MCF 10A (cell line): ENCODE measurements around the gene TTC21B. TPM values are rescaled to one million over a fixed set of nuclear protein-coding genes. Genes with fewer than 3 reads are reported as not detected.

Experiments used
- BruUV-seq: library from RNA; stranded (reverse); fragments of 400-500 nt; replicated peaks from 2 replicates; lab custom pipeline; 2021; lab: Mats Ljungman, UMichigan
- CTCF ChIA-PET: fragments of 300-600 bp; sonication (Branson Sonifier 250); formaldehyde crosslinking; extraction: SDS; loops from one replicate; lab custom pipeline; 2021; ENCODE audit warnings: antibody characterized with exemption, inconsistent platforms; lab: Yijun Ruan, JAX
- POLR2A ChIA-PET: fragments of 300-600, 350-650 bp; sonication (Branson Sonifier 250); formaldehyde crosslinking; extraction: SDS; loops from one replicate; lab custom pipeline; 2020; ENCODE audit warnings: antibody characterized with exemption, inconsistent platforms; lab: Yijun Ruan, JAX
- DNase-seq: peaks from one replicate; pipeline ENCODE4 v3.0.0-alpha.2; 2018; ENCODE audit not compliant: unreplicated experiment
- H3K27ac Mint-ChIP-seq: one replicate; pipeline ENCODE4 v1.8.0; 2022; ENCODE audit warnings: mild to moderate bottlenecking, low read depth, mixed read lengths; ENCODE audit not compliant: unreplicated experiment
- H3K27me3 Mint-ChIP-seq: one replicate; pipeline ENCODE4 v1.8.0; 2022; ENCODE audit warnings: mixed read lengths; ENCODE audit not compliant: insufficient read depth, unreplicated experiment
- H3K36me3 Mint-ChIP-seq: one replicate; pipeline ENCODE4 v1.8.0; 2022; ENCODE audit warnings: mild to moderate bottlenecking, moderate library complexity, mixed read lengths; ENCODE audit not compliant: insufficient read depth, unreplicated experiment
- H3K4me1 Mint-ChIP-seq: one replicate; pipeline ENCODE4 v1.8.0; 2022; ENCODE audit warnings: mixed read lengths; ENCODE audit not compliant: insufficient read depth, unreplicated experiment
- H3K4me3 Mint-ChIP-seq: one replicate; pipeline ENCODE4 v1.8.0; 2022; ENCODE audit warnings: mild to moderate bottlenecking, moderate library complexity, mixed read lengths; ENCODE audit not compliant: unreplicated experiment
- H3K9me3 Mint-ChIP-seq: one replicate; pipeline ENCODE4 v1.8.0; 2022; ENCODE audit warnings: mixed read lengths; ENCODE audit not compliant: unreplicated experiment
- CTCF ChIP-seq: fragments of 200-600 bp; IDR thresholded peaks from one replicate; pipeline ENCODE4 v1.8.0; 2022; ENCODE audit warnings: antibody characterized with exemption, mild to moderate bottlenecking; ENCODE audit not compliant: unreplicated experiment
- intact Hi-C: fragments of 100-400 bp; cut with micrococcal nuclease; formaldehyde crosslinking; loops from 2 replicates; pipeline ENCODE4 v1.14.1; 2022
- total RNA-seq: library from RNA; stranded (reverse); gene quantifications from 2 replicates; pipeline ENCODE4 v1.2.3, GENCODE V29; 2022

Gene TTC21B
- total RNA-seq, 1 experiment from 2014 or later: 9.8 TPM

- H3K27ac Mint-ChIP-seq: no peak overlapping the region
- intact Hi-C loops: no loop called here
- peak; percentile 16 for DNase-seq
- no peak overlapping the region for H3K4me3 Mint-ChIP-seq
- ChIA-PET POLR2A (interaction anchor here (0.6 kb wide), 1 partner anchor 34 kb away, joined by 3 read pairs; no protein-coding TSS in a partner anchor), CTCF (no interaction called here)
- peaks cover 12% of the 10 kb centered on the region for H3K27me3 Mint-ChIP-seq
- no peaks in the 10 kb centered on the region for H3K9me3 Mint-ChIP-seq
- no peaks in the 10 kb centered on the region for H3K4me1 Mint-ChIP-seq
- no TSS peak for BruUV-seq
- no peaks in the 10 kb centered on the region for H3K36me3 Mint-ChIP-seq
- no peak for TF ChIP-seq CTCF
These were observed 128.5 kb downstream of the TTC21B start for GRCh38 chr2:165825041-165825440.

Other genes with a start within 250 kb of the TTC21B start
- gene GALNT3, start 159.5 kb downstream of the TTC21B start, total RNA-seq: 20.2 and 24.2 TPM in 2 replicates
- not detected in 2 replicates for gene SCN1A, start 174.2 kb upstream of the TTC21B start, total RNA-seq